Measurements from ENCODE around the gene PAXX. TPM values are rescaled to one million over a fixed set of nuclear protein-coding genes. Genes with fewer than 3 reads are reported as not detected.

PAXX gene
- total RNA-seq, 1 experiment from 2014 or later: 89.0 TPM

GRCh38 chr9:136958473-136958872, 33.7 kb upstream of the PAXX start:
- ChIA-PET POLR2A (no interaction called here), CTCF (no interaction called here), RAD21 (ENCODE audit: low non-redundant PET in 1 of 2, low total read pairs in 2 of 2, uncharacterized antibody in 2 of 2, unreplicated experiment in 2 of 2) (no interaction called here)
- H3K4me2 ChIP-seq (ENCODE audit: low read length): no peak overlapping the region
- no peak overlapping the region for H3K27ac ChIP-seq (ENCODE audit: low read depth, low read length)
- H4K20me1 ChIP-seq (ENCODE audit: insufficient read depth): no peaks in the 10 kb centered on the region
- no peak overlapping the region for H2AFZ ChIP-seq (ENCODE audit: low read depth, low read length, poor library complexity, severe bottlenecking)
- H3K27me3 ChIP-seq (ENCODE audit: insufficient read depth, low read length): no peaks in the 10 kb centered on the region
- no peak for TF ChIP-seq EZH2 (IDR thresholded peaks at IDR 0.05)
- TF ChIP-seq MAX (IDR thresholded peaks at IDR 0.05): no peak
- TF ChIP-seq POLR2AphosphoS5 (IDR thresholded peaks at IDR 0.05; ENCODE audit: low read depth, low read length): no peak
- TF ChIP-seq ZNF274 (IDR thresholded peaks at IDR 0.05; ENCODE audit: low read depth, low read length): no peak
- no peak for TF ChIP-seq YY1 (IDR thresholded peaks at IDR 0.05; ENCODE audit: extremely low read depth, insufficient replicate concordance, low read depth, low read length)
- TF ChIP-seq ZBTB33 (IDR thresholded peaks at IDR 0.05; ENCODE audit: extremely low read depth, insufficient replicate concordance, low read length): no peak
- no peak for TF ChIP-seq FOSL1 (IDR thresholded peaks at IDR 0.05; ENCODE audit: low read depth)
- TF ChIP-seq SRF (IDR thresholded peaks at IDR 0.05; ENCODE audit: low read depth): no peak
- no peak for TF ChIP-seq SIN3A (IDR thresholded peaks at IDR 0.05; ENCODE audit: low read depth)
- TF ChIP-seq CTCF (IDR thresholded peaks at IDR 0.05 in 2 of 3, conservative IDR thresholded peaks at IDR 0.05 in 1 of 3; ENCODE audit: borderline replicate concordance in 1 of 3, insufficient read depth in 1 of 3, low read depth in 2 of 3, low read length in 2 of 3): no peak
- no peak for TF ChIP-seq POLR2A (IDR thresholded peaks at IDR 0.05; ENCODE audit: borderline replicate concordance, extremely low read depth, insufficient read depth, insufficient read length)
- no peak for TF ChIP-seq JUND (IDR thresholded peaks at IDR 0.05)
- TF ChIP-seq ATF3 (IDR thresholded peaks at IDR 0.05): no peak
- no peak for TF ChIP-seq ZFX (IDR thresholded peaks at IDR 0.05)
- H3K9me3 ChIP-seq (ENCODE audit: control insufficient read depth in 1 of 2, insufficient read depth in 1 of 2, low read depth in 1 of 2, low read length in 2 of 2): no peaks in the 10 kb centered on the region
- DNase-seq (ENCODE audit: low read depth, low spot score) (no peak), ATAC-seq (no peak)
- no peaks in the 10 kb centered on the region for H3K36me3 ChIP-seq (ENCODE audit: control insufficient read depth in 1 of 2, insufficient read depth in 2 of 2, low read length in 2 of 2)
- no TSS peak for BruUV-seq (replicated peaks)
- H3K4me3 ChIP-seq (replicated peaks in 1 of 2; ENCODE audit: low read depth in 1 of 2, low read length in 2 of 2): no peak overlapping the region
- no peaks in the 10 kb centered on the region for H3K79me2 ChIP-seq (ENCODE audit: insufficient read depth, low read length)
- no peaks in the 10 kb centered on the region for H3K9me2 ChIP-seq (ENCODE audit: insufficient read depth)
- no peak overlapping the region for H3K9ac ChIP-seq (ENCODE audit: low read length)
- H3K4me1 ChIP-seq (ENCODE audit: control insufficient read depth in 1 of 2, insufficient read depth in 2 of 2, low read length in 2 of 2): peaks cover 0 to 4% of the 10 kb centered on the region in 2 experiments; a peak in 2 of 4 replicates
- intact Hi-C loops (cut with micrococcal nuclease): no loop called here

Measured in HCT116 (cell line).